Skeletal muscle tissue (tissue), 4 donors: ENCODE measurements around the gene ANKS4B. TPM values are rescaled to one million over a fixed set of nuclear protein-coding genes. Genes with fewer than 3 reads are reported as not detected.

ENCODE experiments used
- H3K27ac ChIP-seq: one replicate; pipeline ENCODE4 v1.7.0; 2013; ENCODE audit warnings: mild to moderate bottlenecking, low read depth, low read length, inconsistent platforms
- H3K27me3 ChIP-seq, 3 donors: one replicate each; pipeline ENCODE4 v1.7.0; 2013; ENCODE audit warnings: low read length in 3 of 3; ENCODE audit not compliant: control insufficient read depth in 3 of 3, insufficient read depth in 3 of 3
- H3K36me3 ChIP-seq, 3 donors: one replicate each; pipeline ENCODE4 v1.7.0; 2013; ENCODE audit warnings: low read length in 3 of 3; ENCODE audit not compliant: control insufficient read depth in 3 of 3, insufficient read depth in 3 of 3
- H3K4me1 ChIP-seq, 3 donors: one replicate each; pipeline ENCODE4 v1.7.0; 2013; ENCODE audit warnings: low read length in 3 of 3, mild to moderate bottlenecking in 3 of 3; ENCODE audit not compliant: control insufficient read depth in 3 of 3, insufficient read depth in 3 of 3
- H3K4me3 ChIP-seq, 3 donors: one replicate each; pipeline ENCODE4 v1.7.0; 2013; ENCODE audit warnings: low read length in 3 of 3
- H3K9ac ChIP-seq, 3 donors: one replicate each; pipeline ENCODE4 v1.7.0; 2013; ENCODE audit warnings: low read length in 3 of 3, mild to moderate bottlenecking in 3 of 3, moderate library complexity in 2 of 3, low read depth in 1 of 3
- H3K9me3 ChIP-seq, 3 donors: one replicate each; pipeline ENCODE4 v1.7.0; 2013; ENCODE audit warnings: low read length in 3 of 3; ENCODE audit not compliant: control insufficient read depth in 3 of 3
- total RNA-seq: library from RNA; depleted of rRNA; stranded (reverse); fragments of >200 nt; gene quantifications from one replicate; pipeline ENCODE4 v1.2.3, GENCODE V29; 2014
- donor health status: Osteomylitis.

The ANKS4B gene
- total RNA-seq, 1 donor from 2014 or later = not detected

- H3K9ac ChIP-seq = no peak overlapping the region
- H3K27me3 ChIP-seq = no peaks in the 10 kb centered on the region
- H3K9me3 ChIP-seq = no peaks in the 10 kb centered on the region
- H3K4me3 ChIP-seq = no peak overlapping the region
- no peaks in the 10 kb centered on the region for H3K36me3 ChIP-seq
- no peaks in the 10 kb centered on the region for H3K4me1 ChIP-seq
- no peak overlapping the region for H3K27ac ChIP-seq
Observed at GRCh38 chr16:21217121-21217520, 16.4 kb upstream of the ANKS4B start.

GRCh38 chr16:21218153-21218552 is 15.3 kb upstream of the ANKS4B start:
- Histone ChIP-seq H3K27me3 (peaks cover 0 to 4% (median 0%) of the 10 kb centered on the region in 3 donors), H3K9me3 (no peaks in the 10 kb centered on the region), H3K36me3 (no peaks in the 10 kb centered on the region), H3K27ac (no peak overlapping the region), H3K4me3 (no peak overlapping the region), H3K9ac (no peak overlapping the region), H3K4me1 (no peaks in the 10 kb centered on the region)

GRCh38 chr16:21219551-21219950 is 13.9 kb upstream of the ANKS4B start:
- H3K9ac ChIP-seq = no peak overlapping the region

GRCh38 chr16:21222495-21223337 is 10.8 kb upstream of the ANKS4B start:
- Histone ChIP-seq H3K9me3 (no peaks in the 10 kb centered on the region), H3K27me3 (peaks cover 0 to 4% (median 4%) of the 10 kb centered on the region in 3 donors), H3K4me1 (no peaks in the 10 kb centered on the region), H3K27ac (no peak overlapping the region), H3K9ac (no peak overlapping the region), H3K36me3 (no peaks in the 10 kb centered on the region), H3K4me3 (no peak overlapping the region)

More at GRCh38 chr16:21219551-21219950, 13.9 kb upstream of the ANKS4B start:
- no peaks in the 10 kb centered on the region for H3K4me1 ChIP-seq
- no peak overlapping the region for H3K4me3 ChIP-seq
- no peaks in the 10 kb centered on the region for H3K36me3 ChIP-seq
- H3K27ac ChIP-seq = no peak overlapping the region
- H3K9me3 ChIP-seq = no peaks in the 10 kb centered on the region
- H3K27me3 ChIP-seq = peaks cover 0 to 4% (median 4%) of the 10 kb centered on the region in 3 donors

GRCh38 chr16:21223787-21224186 is 9.7 kb upstream of the ANKS4B start:
- Histone ChIP-seq H3K27me3 (peaks cover 0 to 4% (median 4%) of the 10 kb centered on the region in 3 donors), H3K36me3 (no peaks in the 10 kb centered on the region), H3K4me3 (no peak overlapping the region), H3K9ac (no peak overlapping the region), H3K4me1 (no peaks in the 10 kb centered on the region), H3K27ac (no peak overlapping the region), H3K9me3 (no peaks in the 10 kb centered on the region)

- Histone ChIP-seq H3K4me3 (no peak overlapping the region), H3K27me3 (peaks cover 0 to 4% (median 4%) of the 10 kb centered on the region in 3 donors)
Observed at GRCh38 chr16:21224800-21225199, 8.7 kb upstream of the ANKS4B start.

GRCh38 chr16:21226749-21227148 is 6.8 kb upstream of the ANKS4B start:
- H3K4me1 ChIP-seq = no peaks in the 10 kb centered on the region
- H3K27me3 ChIP-seq = peaks cover 0 to 4% (median 4%) of the 10 kb centered on the region in 3 donors
- H3K9ac ChIP-seq = no peak overlapping the region
- no peak overlapping the region for H3K4me3 ChIP-seq
- H3K36me3 ChIP-seq = no peaks in the 10 kb centered on the region
- H3K27ac ChIP-seq = no peak overlapping the region
- no peaks in the 10 kb centered on the region for H3K9me3 ChIP-seq

More at GRCh38 chr16:21224800-21225199, 8.7 kb upstream of the ANKS4B start:
- H3K9me3 ChIP-seq = no peaks in the 10 kb centered on the region
- H3K9ac ChIP-seq = no peak overlapping the region
- no peaks in the 10 kb centered on the region for H3K36me3 ChIP-seq
- H3K4me1 ChIP-seq = no peaks in the 10 kb centered on the region
- no peak overlapping the region for H3K27ac ChIP-seq

- Histone ChIP-seq H3K4me1 (no peaks in the 10 kb centered on the region), H3K36me3 (no peaks in the 10 kb centered on the region), H3K9ac (no peak overlapping the region), H3K9me3 (no peaks in the 10 kb centered on the region), H3K4me3 (no peak overlapping the region), H3K27ac (no peak overlapping the region), H3K27me3 (peaks cover 0 to 4% (median 3%) of the 10 kb centered on the region in 3 donors)
Observed at GRCh38 chr16:21227866-21228265, 5.6 kb upstream of the ANKS4B start.

- Histone ChIP-seq H3K4me1 (no peaks in the 10 kb centered on the region), H3K9me3 (no peaks in the 10 kb centered on the region), H3K9ac (no peak overlapping the region), H3K27ac (no peak overlapping the region), H3K4me3 (no peak overlapping the region), H3K36me3 (no peaks in the 10 kb centered on the region), H3K27me3 (peaks cover 0 to 4% (median 0%) of the 10 kb centered on the region in 3 donors)
Observed at GRCh38 chr16:21228361-21228872, 5.1 kb upstream of the ANKS4B start.

- no peaks in the 10 kb centered on the region for H3K4me1 ChIP-seq
- H3K36me3 ChIP-seq = no peaks in the 10 kb centered on the region
Observed at GRCh38 chr16:21233045-21233520, 416 bp upstream of the ANKS4B start.

More at GRCh38 chr16:21233045-21233520, 416 bp upstream of the ANKS4B start:
- H3K9ac ChIP-seq = no peak overlapping the region
- H3K27ac ChIP-seq = no peak overlapping the region
- H3K4me3 ChIP-seq = no peak overlapping the region
- H3K9me3 ChIP-seq = no peaks in the 10 kb centered on the region
- H3K27me3 ChIP-seq = peaks cover 0 to 5% (median 0%) of the 10 kb centered on the region in 3 donors
